ENCODE measurements around the gene OPRL1.

DNA sequence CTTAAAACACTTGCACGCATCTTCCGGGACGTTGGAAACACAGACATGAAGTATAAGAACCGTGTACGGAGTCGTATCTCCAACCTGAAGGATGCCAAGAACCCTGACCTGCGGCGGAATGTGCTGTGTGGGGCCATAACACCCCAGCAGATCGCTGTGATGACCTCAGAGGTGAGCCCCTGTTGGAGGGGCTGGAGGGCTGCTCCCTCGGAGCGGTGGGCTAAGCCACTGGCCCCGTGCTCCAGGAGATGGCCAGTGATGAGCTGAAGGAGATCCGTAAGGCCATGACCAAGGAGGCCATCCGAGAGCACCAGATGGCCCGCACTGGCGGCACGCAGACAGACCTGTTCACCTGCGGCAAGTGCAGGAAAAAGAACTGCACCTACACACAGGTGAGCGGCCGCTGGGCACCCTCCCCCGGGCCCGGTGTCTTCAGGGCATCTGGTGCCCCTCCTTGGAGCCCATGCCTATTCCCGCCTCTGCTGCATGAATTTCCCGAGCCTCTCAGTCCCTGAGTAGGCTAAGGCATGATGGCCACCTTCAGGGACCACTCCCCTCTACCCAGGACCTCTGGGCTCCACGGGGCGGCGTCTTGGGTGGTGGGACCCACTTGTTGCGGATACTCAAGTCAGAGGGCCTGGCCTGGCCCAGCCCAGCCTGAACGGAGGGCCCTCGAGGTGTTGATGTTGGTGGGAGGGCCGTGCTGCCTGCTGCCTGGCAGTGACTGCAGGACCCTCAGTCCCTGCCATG lies 9.5 kb upstream of the OPRL1 start:
- TF ChIP-seq, protein P1, sequence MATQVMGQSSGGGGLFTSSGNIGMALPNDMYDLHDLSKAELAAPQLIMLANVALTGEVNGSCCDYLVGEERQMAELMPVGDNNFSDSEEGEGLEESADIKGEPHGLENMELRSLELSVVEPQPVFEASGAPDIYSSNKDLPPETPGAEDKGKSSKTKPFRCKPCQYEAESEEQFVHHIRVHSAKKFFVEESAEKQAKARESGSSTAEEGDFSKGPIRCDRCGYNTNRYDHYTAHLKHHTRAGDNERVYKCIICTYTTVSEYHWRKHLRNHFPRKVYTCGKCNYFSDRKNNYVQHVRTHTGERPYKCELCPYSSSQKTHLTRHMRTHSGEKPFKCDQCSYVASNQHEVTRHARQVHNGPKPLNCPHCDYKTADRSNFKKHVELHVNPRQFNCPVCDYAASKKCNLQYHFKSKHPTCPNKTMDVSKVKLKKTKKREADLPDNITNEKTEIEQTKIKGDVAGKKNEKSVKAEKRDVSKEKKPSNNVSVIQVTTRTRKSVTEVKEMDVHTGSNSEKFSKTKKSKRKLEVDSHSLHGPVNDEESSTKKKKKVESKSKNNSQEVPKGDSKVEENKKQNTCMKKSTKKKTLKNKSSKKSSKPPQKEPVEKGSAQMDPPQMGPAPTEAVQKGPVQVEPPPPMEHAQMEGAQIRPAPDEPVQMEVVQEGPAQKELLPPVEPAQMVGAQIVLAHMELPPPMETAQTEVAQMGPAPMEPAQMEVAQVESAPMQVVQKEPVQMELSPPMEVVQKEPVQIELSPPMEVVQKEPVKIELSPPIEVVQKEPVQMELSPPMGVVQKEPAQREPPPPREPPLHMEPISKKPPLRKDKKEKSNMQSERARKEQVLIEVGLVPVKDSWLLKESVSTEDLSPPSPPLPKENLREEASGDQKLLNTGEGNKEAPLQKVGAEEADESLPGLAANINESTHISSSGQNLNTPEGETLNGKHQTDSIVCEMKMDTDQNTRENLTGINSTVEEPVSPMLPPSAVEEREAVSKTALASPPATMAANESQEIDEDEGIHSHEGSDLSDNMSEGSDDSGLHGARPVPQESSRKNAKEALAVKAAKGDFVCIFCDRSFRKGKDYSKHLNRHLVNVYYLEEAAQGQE (IDR thresholded peaks at IDR 0.05; ENCODE audit: insufficient read depth in 1 of 2, low read depth in 2 of 2, low read length in 1 of 2), result no peak
- TF ChIP-seq, protein P2, sequence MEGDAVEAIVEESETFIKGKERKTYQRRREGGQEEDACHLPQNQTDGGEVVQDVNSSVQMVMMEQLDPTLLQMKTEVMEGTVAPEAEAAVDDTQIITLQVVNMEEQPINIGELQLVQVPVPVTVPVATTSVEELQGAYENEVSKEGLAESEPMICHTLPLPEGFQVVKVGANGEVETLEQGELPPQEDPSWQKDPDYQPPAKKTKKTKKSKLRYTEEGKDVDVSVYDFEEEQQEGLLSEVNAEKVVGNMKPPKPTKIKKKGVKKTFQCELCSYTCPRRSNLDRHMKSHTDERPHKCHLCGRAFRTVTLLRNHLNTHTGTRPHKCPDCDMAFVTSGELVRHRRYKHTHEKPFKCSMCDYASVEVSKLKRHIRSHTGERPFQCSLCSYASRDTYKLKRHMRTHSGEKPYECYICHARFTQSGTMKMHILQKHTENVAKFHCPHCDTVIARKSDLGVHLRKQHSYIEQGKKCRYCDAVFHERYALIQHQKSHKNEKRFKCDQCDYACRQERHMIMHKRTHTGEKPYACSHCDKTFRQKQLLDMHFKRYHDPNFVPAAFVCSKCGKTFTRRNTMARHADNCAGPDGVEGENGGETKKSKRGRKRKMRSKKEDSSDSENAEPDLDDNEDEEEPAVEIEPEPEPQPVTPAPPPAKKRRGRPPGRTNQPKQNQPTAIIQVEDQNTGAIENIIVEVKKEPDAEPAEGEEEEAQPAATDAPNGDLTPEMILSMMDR (IDR thresholded peaks at IDR 0.05), result no peak
- no peak for TF ChIP-seq SIN3A (IDR thresholded peaks at IDR 0.05; ENCODE audit: borderline replicate concordance, insufficient read depth, low read depth, low read length)
- no peak for TF ChIP-seq POLR2AphosphoS5 (IDR thresholded peaks at IDR 0.05; ENCODE audit: low read depth, low read length)

Measured in Panc1 (cell line).